HEK293 (cell line): ENCODE data around the gene MAGI1.
A peak's percentile ranks its signal among the peaks of the same experiment; 100 is the strongest.

Source experiments
- CTCF ChIA-PET: fragments of 350-600 bp; formaldehyde crosslinking; extraction: SDS; loops from one replicate; lab custom pipeline; 2021; ENCODE audit warnings: antibody characterized with exemption; lab: Yijun Ruan, JAX
- POLR2A ChIA-PET: fragments of 300-600 bp; formaldehyde crosslinking; extraction: SDS; loops from one replicate; lab custom pipeline; 2020; ENCODE audit warnings: antibody characterized with exemption, inconsistent platforms; lab: Yijun Ruan, JAX
- H3K27ac ChIP-seq: fragments of 200-500 bp; sonication (Bioruptor generic); 2 replicates; pipeline ENCODE4 v1.5.1; 2014; ENCODE audit warnings: low read depth, low read length, control low read depth, inconsistent platforms; ENCODE audit errors: extremely low read depth
- H3K36me3 ChIP-seq, 2 experiments: fragments of 200-500 bp in 1 of 2; sonication (Bioruptor generic) in 1 of 2; 1 replicate in 1 of 2; 2 replicates in 1 of 2; pipeline ENCODE4 v1.5.1; 2014 to 2017; ENCODE audit warnings: inconsistent platforms in 2 of 2, low read length in 2 of 2; ENCODE audit not compliant: control insufficient read depth in 2 of 2, insufficient read depth in 1 of 2
- H3K4me1 ChIP-seq: fragments of 200-500 bp; sonication (Bioruptor generic); 2 replicates; pipeline ENCODE4 v1.5.1; 2014; ENCODE audit warnings: mild to moderate bottlenecking, low read length, inconsistent platforms; ENCODE audit not compliant: control insufficient read depth, insufficient read depth
- H3K4me3 ChIP-seq: 2 replicates; pipeline ENCODE4 v1.5.1; 2011; ENCODE audit warnings: low read depth, mild to moderate bottlenecking, control low read depth, low read length, moderate library complexity
- H3K9me3 ChIP-seq: fragments of 200-500 bp; sonication (Bioruptor generic); 2 replicates; pipeline ENCODE4 v1.5.1; 2014; ENCODE audit warnings: low read depth, low read length, inconsistent platforms; ENCODE audit not compliant: control insufficient read depth, insufficient read depth
- EGR2 ChIP-seq: fragments of 450-650 bp; formaldehyde crosslinking; IDR thresholded peaks from 2 replicates; pipeline ENCODE4 v1.5.1; 2016; ENCODE audit warnings: low read depth, missing biosample characterization, missing genetic modification characterization
- HIC1 ChIP-seq: fragments of 450-650 bp; formaldehyde crosslinking; IDR thresholded peaks from 2 replicates; pipeline ENCODE4 v1.5.1; 2016; ENCODE audit warnings: missing biosample characterization, missing genetic modification characterization
- PRDM2 ChIP-seq: fragments of 450-650 bp; formaldehyde crosslinking; IDR thresholded peaks from 2 replicates; pipeline ENCODE4 v1.5.1; 2016; ENCODE audit warnings: missing biosample characterization, missing genetic modification characterization, borderline replicate concordance
- SALL2 ChIP-seq: fragments of 450-650 bp; formaldehyde crosslinking; IDR thresholded peaks from 2 replicates; pipeline ENCODE4 v1.5.0; 2017; ENCODE audit warnings: missing biosample characterization, mild to moderate bottlenecking, missing genetic modification characterization, borderline replicate concordance
- SP3 ChIP-seq: fragments of 450-650 bp; formaldehyde crosslinking; IDR thresholded peaks from 2 replicates; pipeline ENCODE4 v1.5.1; 2016; ENCODE audit warnings: missing biosample characterization, missing genetic modification characterization
- ZFHX2 ChIP-seq: fragments of 450-650 bp; formaldehyde crosslinking; conservative IDR thresholded peaks from 2 replicates; pipeline ENCODE4 v1.5.1; 2016; ENCODE audit warnings: missing biosample characterization, missing genetic modification characterization
- ZFP69B ChIP-seq: fragments of 450-650 bp; formaldehyde crosslinking; IDR thresholded peaks from 2 replicates; pipeline ENCODE4 v1.5.1; 2016; ENCODE audit warnings: missing biosample characterization, missing genetic modification characterization
- ZNF473 ChIP-seq: fragments of 450-650 bp; formaldehyde crosslinking; IDR thresholded peaks from 2 replicates; pipeline ENCODE4 v1.5.1; 2017; ENCODE audit warnings: missing biosample characterization, missing genetic modification characterization
- ZNF555 ChIP-seq: fragments of 450-650 bp; formaldehyde crosslinking; conservative IDR thresholded peaks from 2 replicates; pipeline ENCODE4 v1.5.1; 2017; ENCODE audit warnings: missing biosample characterization, mild to moderate bottlenecking, missing genetic modification characterization, inconsistent platforms
- ZNF560 ChIP-seq: fragments of 450-650 bp; formaldehyde crosslinking; IDR thresholded peaks from 2 replicates; pipeline ENCODE4 v1.5.1; 2017; ENCODE audit warnings: missing biosample characterization, missing genetic modification characterization, borderline replicate concordance
- ZNF664 ChIP-seq: fragments of 450-650 bp; formaldehyde crosslinking; IDR thresholded peaks from 2 replicates; pipeline ENCODE4 v1.5.1; 2016; ENCODE audit warnings: missing biosample characterization, missing genetic modification characterization
- ZNF707 ChIP-seq: fragments of 450-650 bp; formaldehyde crosslinking; IDR thresholded peaks from 2 replicates; pipeline ENCODE4 v1.5.1; 2016; ENCODE audit warnings: missing biosample characterization, missing genetic modification characterization
- ZNF76 ChIP-seq: fragments of 450-650 bp; formaldehyde crosslinking; IDR thresholded peaks from 2 replicates; pipeline ENCODE4; 2016; ENCODE audit warnings: low read depth, missing biosample characterization, missing genetic modification characterization, borderline replicate concordance
- ZNF791 ChIP-seq: fragments of 450-650 bp; formaldehyde crosslinking; IDR thresholded peaks from 2 replicates; pipeline ENCODE4 v1.5.1; 2016; ENCODE audit warnings: missing biosample characterization, missing genetic modification characterization
- TF ChIP-seq, protein P1 (sequence below): fragments of 450-650 bp; formaldehyde crosslinking; IDR thresholded peaks from 2 replicates; pipeline ENCODE4 v1.5.1; 2016; ENCODE audit warnings: missing biosample characterization, missing genetic modification characterization
- TF ChIP-seq, protein P2 (sequence below): fragments of 450-650 bp; formaldehyde crosslinking; IDR thresholded peaks from 2 replicates; pipeline ENCODE4 v1.5.1; 2016; ENCODE audit warnings: missing biosample characterization, missing genetic modification characterization

MAGI1 gene

GRCh38 chr3:65867463-65868210 lies 171.1 kb downstream of the MAGI1 start:
- ChIA-PET POLR2A (no interaction called here), CTCF (no interaction called here)
- Histone ChIP-seq H3K4me1 (peaks cover 6% of the 10 kb centered on the region; the same call in 1 of the 2 replicates), H3K27ac (no peak overlapping the region), H3K4me3 (no peak overlapping the region), H3K9me3 (no peaks in the 10 kb centered on the region), H3K36me3 (no peaks in the 10 kb centered on the region)
- TF ChIP-seq ZNF560 (tag by site-specific recombination) = no peak
- peak; percentile 74 for TF ChIP-seq EGR2 (tag by site-specific recombination)
- peak; percentile 82 for TF ChIP-seq ZFHX2 (tag by site-specific recombination)

DNA sequence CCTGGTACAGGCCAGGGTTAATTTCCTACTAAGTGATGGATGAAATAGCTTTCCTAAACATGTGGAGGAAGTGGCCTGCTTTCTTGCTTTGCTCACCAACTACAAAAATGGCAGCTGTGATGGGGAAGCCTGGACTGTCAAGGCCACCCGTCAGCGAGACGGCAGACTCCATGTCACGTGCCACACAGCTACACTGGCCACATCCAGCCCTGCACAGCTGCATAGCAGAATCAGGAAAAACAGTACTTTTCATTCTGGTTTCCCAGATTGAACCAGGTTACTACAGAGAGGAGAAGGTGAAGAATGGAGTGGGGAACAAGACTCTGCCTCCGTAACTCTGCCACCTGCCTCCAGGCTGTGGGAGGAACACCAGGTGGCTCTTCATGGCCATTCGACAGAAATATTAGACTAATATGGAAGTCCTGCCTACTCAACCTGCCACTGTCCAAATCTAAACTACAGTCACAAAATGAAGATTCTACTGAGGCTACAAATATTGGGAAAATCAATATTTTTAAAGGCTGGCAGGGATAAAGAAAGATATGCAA lies 174.3 kb downstream of the MAGI1 start:
- Histone ChIP-seq H3K36me3 (no peaks in the 10 kb centered on the region), H3K4me1 (no peaks in the 10 kb centered on the region), H3K9me3 (no peaks in the 10 kb centered on the region), H3K4me3 (no peak overlapping the region), H3K27ac (no peak overlapping the region)
- TF ChIP-seq HIC1 (tag by site-specific recombination) = no peak
- no peak for TF ChIP-seq ZNF791 (tag by site-specific recombination)
- TF ChIP-seq ZNF707 = no peak
- TF ChIP-seq ZNF76 = no peak
- no peak for TF ChIP-seq ZNF473 (tag by site-specific recombination)
- CTCF ChIA-PET = no interaction called here
- POLR2A ChIA-PET = no interaction called here

GRCh38 chr3:65861718-65862117 lies 177.0 kb downstream of the MAGI1 start:
- ChIA-PET POLR2A (no interaction called here), CTCF (no interaction called here)
- no peak for TF ChIP-seq SALL2 (tag by site-specific recombination)
- TF ChIP-seq PRDM2 (tag by site-specific recombination) = no peak
- no peak for TF ChIP-seq ZNF555 (tag by site-specific recombination)
- no peak for TF ChIP-seq ZFP69B (tag by site-specific recombination)
- TF ChIP-seq, protein P1, sequence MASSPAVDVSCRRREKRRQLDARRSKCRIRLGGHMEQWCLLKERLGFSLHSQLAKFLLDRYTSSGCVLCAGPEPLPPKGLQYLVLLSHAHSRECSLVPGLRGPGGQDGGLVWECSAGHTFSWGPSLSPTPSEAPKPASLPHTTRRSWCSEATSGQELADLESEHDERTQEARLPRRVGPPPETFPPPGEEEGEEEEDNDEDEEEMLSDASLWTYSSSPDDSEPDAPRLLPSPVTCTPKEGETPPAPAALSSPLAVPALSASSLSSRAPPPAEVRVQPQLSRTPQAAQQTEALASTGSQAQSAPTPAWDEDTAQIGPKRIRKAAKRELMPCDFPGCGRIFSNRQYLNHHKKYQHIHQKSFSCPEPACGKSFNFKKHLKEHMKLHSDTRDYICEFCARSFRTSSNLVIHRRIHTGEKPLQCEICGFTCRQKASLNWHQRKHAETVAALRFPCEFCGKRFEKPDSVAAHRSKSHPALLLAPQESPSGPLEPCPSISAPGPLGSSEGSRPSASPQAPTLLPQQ (tag by site-specific recombination) = no peak
- no peak for TF ChIP-seq SP3 (tag by site-specific recombination)
- TF ChIP-seq, protein P2, sequence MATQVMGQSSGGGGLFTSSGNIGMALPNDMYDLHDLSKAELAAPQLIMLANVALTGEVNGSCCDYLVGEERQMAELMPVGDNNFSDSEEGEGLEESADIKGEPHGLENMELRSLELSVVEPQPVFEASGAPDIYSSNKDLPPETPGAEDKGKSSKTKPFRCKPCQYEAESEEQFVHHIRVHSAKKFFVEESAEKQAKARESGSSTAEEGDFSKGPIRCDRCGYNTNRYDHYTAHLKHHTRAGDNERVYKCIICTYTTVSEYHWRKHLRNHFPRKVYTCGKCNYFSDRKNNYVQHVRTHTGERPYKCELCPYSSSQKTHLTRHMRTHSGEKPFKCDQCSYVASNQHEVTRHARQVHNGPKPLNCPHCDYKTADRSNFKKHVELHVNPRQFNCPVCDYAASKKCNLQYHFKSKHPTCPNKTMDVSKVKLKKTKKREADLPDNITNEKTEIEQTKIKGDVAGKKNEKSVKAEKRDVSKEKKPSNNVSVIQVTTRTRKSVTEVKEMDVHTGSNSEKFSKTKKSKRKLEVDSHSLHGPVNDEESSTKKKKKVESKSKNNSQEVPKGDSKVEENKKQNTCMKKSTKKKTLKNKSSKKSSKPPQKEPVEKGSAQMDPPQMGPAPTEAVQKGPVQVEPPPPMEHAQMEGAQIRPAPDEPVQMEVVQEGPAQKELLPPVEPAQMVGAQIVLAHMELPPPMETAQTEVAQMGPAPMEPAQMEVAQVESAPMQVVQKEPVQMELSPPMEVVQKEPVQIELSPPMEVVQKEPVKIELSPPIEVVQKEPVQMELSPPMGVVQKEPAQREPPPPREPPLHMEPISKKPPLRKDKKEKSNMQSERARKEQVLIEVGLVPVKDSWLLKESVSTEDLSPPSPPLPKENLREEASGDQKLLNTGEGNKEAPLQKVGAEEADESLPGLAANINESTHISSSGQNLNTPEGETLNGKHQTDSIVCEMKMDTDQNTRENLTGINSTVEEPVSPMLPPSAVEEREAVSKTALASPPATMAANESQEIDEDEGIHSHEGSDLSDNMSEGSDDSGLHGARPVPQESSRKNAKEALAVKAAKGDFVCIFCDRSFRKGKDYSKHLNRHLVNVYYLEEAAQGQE (tag by site-specific recombination) = no peak
- TF ChIP-seq ZNF664 (tag by site-specific recombination) = no peak

More at GRCh38 chr3:65861718-65862117, 177.0 kb downstream of the MAGI1 start:
- Histone ChIP-seq H3K4me3 (no peak overlapping the region), H3K27ac (no peak overlapping the region), H3K4me1 (no peaks in the 10 kb centered on the region), H3K9me3 (no peaks in the 10 kb centered on the region), H3K36me3 (no peaks in the 10 kb centered on the region)
